ENCODE data around the gene TRIM46.
A peak's percentile ranks its signal among the peaks of the same experiment; 100 is the strongest.

- TF ChIP-seq POLR2A (IDR thresholded peaks at IDR 0.05) (peak; percentile 49), CTCF (IDR thresholded peaks at IDR 0.05) (no peak)
Observed at GRCh38 chr1:155125511-155125945, 48.1 kb upstream of the TRIM46 start.

Measured in prostate gland (tissue), 2 donors.